GM23338 (cell line): ENCODE measurements around the gene CAP1.

ENCODE experiments used
- CREB1 ChIP-seq: fragments of 250-450 bp; sonication (Bioruptor Pico); IDR thresholded peaks from 2 replicates; pipeline ENCODE4 v1.5.0; 2020; ENCODE audit warnings: low read depth, mild to moderate bottlenecking, moderate library complexity
- EZH2 ChIP-seq: fragments of 200-600 bp; sonication (generic); IDR thresholded peaks from one replicate; pipeline ENCODE4 v1.8.0; 2017; ENCODE audit warnings: antibody characterized with exemption, mild to moderate bottlenecking, low read depth; ENCODE audit not compliant: unreplicated experiment
- EZH2phosphoT487 ChIP-seq: fragments of 200-600 bp; sonication (generic); IDR thresholded peaks from one replicate; pipeline ENCODE4 v1.8.1; 2018; ENCODE audit warnings: antibody characterized with exemption; ENCODE audit not compliant: unreplicated experiment
- JUNB ChIP-seq: IDR thresholded peaks from one replicate; pipeline ENCODE4 v1.6.1; 2016; ENCODE audit warnings: antibody characterized with exemption; ENCODE audit not compliant: unreplicated experiment
- NANOG ChIP-seq: IDR thresholded peaks from 2 replicates; pipeline ENCODE4 v1.6.1; 2016; ENCODE audit warnings: antibody characterized with exemption, borderline replicate concordance
- POLR2AphosphoS5 ChIP-seq: IDR thresholded peaks from 2 replicates; pipeline ENCODE4 v1.6.1; 2016; ENCODE audit warnings: antibody characterized with exemption, low read depth
- REST ChIP-seq: IDR thresholded peaks from one replicate; pipeline ENCODE4 v1.6.1; 2018; ENCODE audit warnings: antibody characterized with exemption; ENCODE audit not compliant: unreplicated experiment
- STAT1 ChIP-seq: IDR thresholded peaks from one replicate; pipeline ENCODE4 v1.6.1; 2016; ENCODE audit warnings: antibody characterized with exemption; ENCODE audit not compliant: unreplicated experiment
- TF ChIP-seq, protein P1 (sequence below), 2 experiments: fragments of 200-600 bp in 1 of 2; sonication (generic) in 1 of 2; conservative IDR thresholded peaks; 2 replicates each; pipeline versions ENCODE4 v1.5.1 to v1.6.1; 2016 to 2017; ENCODE audit warnings: antibody characterized with exemption in 2 of 2, low read depth in 2 of 2, mild to moderate bottlenecking in 2 of 2, moderate library complexity in 1 of 2

- TF ChIP-seq EZH2 (no peak), CREB1 (CRISPR knock-in tag) (no peak), NANOG (no peak), POLR2AphosphoS5 (no peak), REST (no peak), JUNB (no peak), EZH2phosphoT487 (no peak), STAT1 (no peak)
- TF ChIP-seq, protein P1, sequence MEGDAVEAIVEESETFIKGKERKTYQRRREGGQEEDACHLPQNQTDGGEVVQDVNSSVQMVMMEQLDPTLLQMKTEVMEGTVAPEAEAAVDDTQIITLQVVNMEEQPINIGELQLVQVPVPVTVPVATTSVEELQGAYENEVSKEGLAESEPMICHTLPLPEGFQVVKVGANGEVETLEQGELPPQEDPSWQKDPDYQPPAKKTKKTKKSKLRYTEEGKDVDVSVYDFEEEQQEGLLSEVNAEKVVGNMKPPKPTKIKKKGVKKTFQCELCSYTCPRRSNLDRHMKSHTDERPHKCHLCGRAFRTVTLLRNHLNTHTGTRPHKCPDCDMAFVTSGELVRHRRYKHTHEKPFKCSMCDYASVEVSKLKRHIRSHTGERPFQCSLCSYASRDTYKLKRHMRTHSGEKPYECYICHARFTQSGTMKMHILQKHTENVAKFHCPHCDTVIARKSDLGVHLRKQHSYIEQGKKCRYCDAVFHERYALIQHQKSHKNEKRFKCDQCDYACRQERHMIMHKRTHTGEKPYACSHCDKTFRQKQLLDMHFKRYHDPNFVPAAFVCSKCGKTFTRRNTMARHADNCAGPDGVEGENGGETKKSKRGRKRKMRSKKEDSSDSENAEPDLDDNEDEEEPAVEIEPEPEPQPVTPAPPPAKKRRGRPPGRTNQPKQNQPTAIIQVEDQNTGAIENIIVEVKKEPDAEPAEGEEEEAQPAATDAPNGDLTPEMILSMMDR (conservative IDR thresholded peaks at IDR 0.05; ENCODE audit: low read depth in 2 of 2), result no peak
These were observed 56.1 kb downstream of the CAP1 start for GRCh38 chr1:40096646-40096976.
